HepG2 (cell line): Measurements from ENCODE around the gene VRK3. TPM values are rescaled to one million over a fixed set of nuclear protein-coding genes. Genes with fewer than 3 reads are reported as not detected.
A peak's percentile ranks its signal among the peaks of the same experiment; 100 is the strongest.

Source experiments
- ARHGAP35 ChIP-seq: sonication (generic); formaldehyde crosslinking; IDR thresholded peaks from 2 replicates; pipeline ENCODE4 v1.9.0; 2022; ENCODE audit warnings: mild to moderate bottlenecking, inconsistent platforms, moderate library complexity, missing genetic modification reagents, borderline replicate concordance
- CAMTA2 ChIP-seq: sonication (generic); formaldehyde crosslinking; IDR thresholded peaks from 2 replicates; pipeline ENCODE4 v1.4.0; 2020; ENCODE audit warnings: mild to moderate bottlenecking, missing genetic modification reagents, borderline replicate concordance
- CCDC6 ChIP-seq: sonication (generic); formaldehyde crosslinking; IDR thresholded peaks from 2 replicates; pipeline ENCODE4 v1.8.1; 2022; ENCODE audit warnings: mild to moderate bottlenecking, missing genetic modification reagents, moderate library complexity
- MAFG ChIP-seq: sonication (generic); formaldehyde crosslinking; IDR thresholded peaks from 2 replicates; pipeline ENCODE4 v1.5.1; 2020; ENCODE audit warnings: mild to moderate bottlenecking, missing genetic modification reagents
- MEIS2 ChIP-seq: sonication (generic); formaldehyde crosslinking; IDR thresholded peaks from 2 replicates; pipeline ENCODE4 v1.9.0; 2021; ENCODE audit warnings: mild to moderate bottlenecking, missing genetic modification reagents
- SCMH1 ChIP-seq: sonication (generic); formaldehyde crosslinking; IDR thresholded peaks from 2 replicates; pipeline ENCODE4 v1.9.0; 2021; ENCODE audit warnings: missing genetic modification reagents, mild to moderate bottlenecking, borderline replicate concordance
- TAF1 ChIP-seq: sonication (generic); formaldehyde crosslinking; IDR thresholded peaks from 2 replicates; pipeline ENCODE4 v1.4.0; 2020; ENCODE audit warnings: missing genetic modification reagents
- TFDP2 ChIP-seq: sonication (generic); formaldehyde crosslinking; IDR thresholded peaks from 2 replicates; pipeline ENCODE4 v1.4.0; 2020; ENCODE audit warnings: missing genetic modification reagents
- YY1 ChIP-seq: IDR thresholded peaks from 2 replicates; pipeline ENCODE4 v1.6.1; 2011; ENCODE audit warnings: low read length, low read depth, moderate library complexity, mild to moderate bottlenecking; ENCODE audit not compliant: insufficient read depth, insufficient replicate concordance
- ZHX2 ChIP-seq, 2 experiments: sonication (generic) in 1 of 2; formaldehyde crosslinking in 1 of 2; IDR thresholded peaks; 2 replicates each; pipeline versions ENCODE4 v1.6.1 to v1.9.0; 2014 to 2022; ENCODE audit warnings: antibody characterized with exemption in 1 of 2, borderline replicate concordance in 1 of 2, inconsistent platforms in 1 of 2, low read depth in 1 of 2, missing genetic modification reagents in 1 of 2
- ZNF230 ChIP-seq: sonication (generic); formaldehyde crosslinking; IDR thresholded peaks from 2 replicates; pipeline ENCODE4 v1.4.0; 2020; ENCODE audit warnings: mild to moderate bottlenecking, missing genetic modification reagents
- ZSCAN20 ChIP-seq: sonication (generic); formaldehyde crosslinking; IDR thresholded peaks from 2 replicates; pipeline ENCODE4 v1.4.0; 2020; ENCODE audit warnings: missing genetic modification reagents, mild to moderate bottlenecking, borderline replicate concordance
- polyA plus RNA-seq, 8 experiments: library from polyadenylated mRNA; depleted of rRNA in 3 of 8; stranded (reverse) in 7 of 8; unstranded in 1 of 8; fragments of >200 nt; fragmentation: Illumina TruSeq in 4 of 8; extraction: Trizol in 4 of 8; gene quantifications; 2 replicates each; pipeline versions ENCODE4 v1.2.1 to v1.2.3, GENCODE V29; 2011 to 2016; ENCODE audit warnings: low read depth in 4 of 8, missing spikeins in 1 of 8, mixed read lengths in 1 of 8; ENCODE audit not compliant: insufficient read depth in 1 of 8
- total RNA-seq, 5 experiments: library from RNA; depleted of rRNA; stranded (reverse); fragments of >200 nt; fragmentation: Illumina TruSeq; extraction: Trizol; gene quantifications; 2 replicates each; pipeline ENCODE4 v1.2.3, GENCODE V29; 2016; ENCODE audit warnings: low read depth in 1 of 5
- TF ChIP-seq, protein P1 (sequence below): IDR thresholded peaks from 2 replicates; pipeline ENCODE4 v1.4.0; 2020; ENCODE audit warnings: mild to moderate bottlenecking, missing genetic modification reagents
- TF ChIP-seq, protein P2 (sequence below): sonication (generic); formaldehyde crosslinking; IDR thresholded peaks from 2 replicates; pipeline ENCODE4 v1.5.1; 2020; ENCODE audit warnings: mild to moderate bottlenecking, missing genetic modification reagents

Gene VRK3
- total and polyA plus RNA-seq, 2 of the 13 experiments (the other 11 are each of a cell fraction or from before 2014, with no cell fraction given) = 23.8 to 28.3 TPM

DNA sequence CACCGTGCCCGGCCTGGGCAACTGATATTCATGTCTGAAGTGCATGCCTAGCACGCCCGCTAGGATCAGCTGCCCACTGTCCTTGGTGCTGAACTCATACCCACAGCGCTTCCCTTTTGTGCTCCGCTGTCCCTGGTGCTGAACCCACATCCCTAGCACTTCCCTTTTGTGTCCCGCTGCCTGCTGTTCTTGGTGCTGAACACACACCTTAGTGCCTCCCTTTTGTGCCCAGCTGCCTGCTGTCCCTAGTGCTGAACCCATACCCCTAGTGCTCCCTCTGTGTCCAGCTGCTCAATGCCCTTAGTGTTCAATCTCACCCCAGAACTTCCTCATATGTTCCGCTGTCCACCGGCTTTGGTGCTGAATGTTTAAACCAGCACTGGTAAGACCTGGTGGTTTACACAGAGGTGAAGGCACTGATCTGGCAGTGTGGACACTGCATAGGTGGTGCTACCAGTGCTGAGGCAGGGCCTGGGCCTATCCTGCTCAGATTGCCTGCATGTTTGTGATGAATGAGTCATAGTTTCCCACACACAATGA is 37.9 kb downstream of the VRK3 start (continued):
- no peak for TF ChIP-seq ZHX2 (IDR thresholded peaks at IDR 0.05; ENCODE audit: low read depth)
- peak; percentile 100 for TF ChIP-seq ZHX2 (CRISPR knock-in tag; IDR thresholded peaks at IDR 0.05; ENCODE audit: borderline replicate concordance)
- TF ChIP-seq ZSCAN20 (CRISPR knock-in tag) = peak; percentile 100
- peak; percentile 97 for TF ChIP-seq SCMH1
- TF ChIP-seq, protein P1, sequence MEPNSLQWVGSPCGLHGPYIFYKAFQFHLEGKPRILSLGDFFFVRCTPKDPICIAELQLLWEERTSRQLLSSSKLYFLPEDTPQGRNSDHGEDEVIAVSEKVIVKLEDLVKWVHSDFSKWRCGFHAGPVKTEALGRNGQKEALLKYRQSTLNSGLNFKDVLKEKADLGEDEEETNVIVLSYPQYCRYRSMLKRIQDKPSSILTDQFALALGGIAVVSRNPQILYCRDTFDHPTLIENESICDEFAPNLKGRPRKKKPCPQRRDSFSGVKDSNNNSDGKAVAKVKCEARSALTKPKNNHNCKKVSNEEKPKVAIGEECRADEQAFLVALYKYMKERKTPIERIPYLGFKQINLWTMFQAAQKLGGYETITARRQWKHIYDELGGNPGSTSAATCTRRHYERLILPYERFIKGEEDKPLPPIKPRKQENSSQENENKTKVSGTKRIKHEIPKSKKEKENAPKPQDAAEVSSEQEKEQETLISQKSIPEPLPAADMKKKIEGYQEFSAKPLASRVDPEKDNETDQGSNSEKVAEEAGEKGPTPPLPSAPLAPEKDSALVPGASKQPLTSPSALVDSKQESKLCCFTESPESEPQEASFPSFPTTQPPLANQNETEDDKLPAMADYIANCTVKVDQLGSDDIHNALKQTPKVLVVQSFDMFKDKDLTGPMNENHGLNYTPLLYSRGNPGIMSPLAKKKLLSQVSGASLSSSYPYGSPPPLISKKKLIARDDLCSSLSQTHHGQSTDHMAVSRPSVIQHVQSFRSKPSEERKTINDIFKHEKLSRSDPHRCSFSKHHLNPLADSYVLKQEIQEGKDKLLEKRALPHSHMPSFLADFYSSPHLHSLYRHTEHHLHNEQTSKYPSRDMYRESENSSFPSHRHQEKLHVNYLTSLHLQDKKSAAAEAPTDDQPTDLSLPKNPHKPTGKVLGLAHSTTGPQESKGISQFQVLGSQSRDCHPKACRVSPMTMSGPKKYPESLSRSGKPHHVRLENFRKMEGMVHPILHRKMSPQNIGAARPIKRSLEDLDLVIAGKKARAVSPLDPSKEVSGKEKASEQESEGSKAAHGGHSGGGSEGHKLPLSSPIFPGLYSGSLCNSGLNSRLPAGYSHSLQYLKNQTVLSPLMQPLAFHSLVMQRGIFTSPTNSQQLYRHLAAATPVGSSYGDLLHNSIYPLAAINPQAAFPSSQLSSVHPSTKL (CRISPR knock-in tag) = peak; percentile 98
- TF ChIP-seq YY1 = no peak
- TF ChIP-seq MEIS2 (CRISPR knock-in tag) = peak; percentile 100
- TF ChIP-seq, protein P2, sequence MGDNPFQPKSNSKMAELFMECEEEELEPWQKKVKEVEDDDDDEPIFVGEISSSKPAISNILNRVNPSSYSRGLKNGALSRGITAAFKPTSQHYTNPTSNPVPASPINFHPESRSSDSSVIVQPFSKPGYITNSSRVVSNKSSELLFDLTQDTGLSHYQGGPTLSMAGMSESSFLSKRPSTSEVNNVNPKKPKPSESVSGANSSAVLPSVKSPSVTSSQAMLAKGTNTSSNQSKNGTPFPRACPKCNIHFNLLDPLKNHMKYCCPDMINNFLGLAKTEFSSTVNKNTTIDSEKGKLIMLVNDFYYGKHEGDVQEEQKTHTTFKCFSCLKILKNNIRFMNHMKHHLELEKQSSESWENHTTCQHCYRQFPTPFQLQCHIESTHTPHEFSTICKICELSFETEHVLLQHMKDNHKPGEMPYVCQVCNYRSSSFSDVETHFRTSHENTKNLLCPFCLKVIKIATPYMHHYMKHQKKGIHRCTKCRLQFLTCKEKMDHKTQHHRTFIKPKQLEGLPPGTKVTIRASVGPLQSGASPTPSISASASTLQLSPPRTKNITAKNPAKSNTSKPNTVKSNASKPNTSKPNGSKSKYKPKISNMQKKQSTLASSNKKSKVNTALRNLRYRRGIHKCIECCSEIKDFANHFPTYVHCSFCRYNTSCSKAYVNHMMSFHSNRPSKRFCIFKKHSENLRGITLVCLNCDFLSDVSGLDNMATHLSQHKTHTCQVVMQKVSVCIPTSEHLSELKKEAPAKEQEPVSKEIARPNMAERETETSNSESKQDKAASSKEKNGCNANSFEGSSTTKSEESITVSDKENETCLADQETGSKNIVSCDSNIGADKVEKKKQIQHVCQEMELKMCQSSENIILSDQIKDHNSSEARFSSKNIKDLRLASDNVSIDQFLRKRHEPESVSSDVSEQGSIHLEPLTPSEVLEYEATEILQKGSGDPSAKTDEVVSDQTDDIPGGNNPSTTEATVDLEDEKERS (CRISPR knock-in tag) = peak; percentile 100
- peak; percentile 85 for TF ChIP-seq TFDP2 (CRISPR knock-in tag)
- peak; percentile 84 for TF ChIP-seq TAF1 (CRISPR knock-in tag)
- TF ChIP-seq MAFG (CRISPR knock-in tag) = peak; percentile 81
- peak; percentile 100 for TF ChIP-seq CCDC6
- peak; percentile 100 for TF ChIP-seq ZNF230
- TF ChIP-seq ARHGAP35 = peak; percentile 100
- peak; percentile 100 for TF ChIP-seq CAMTA2
